A549 (cell line): ENCODE results near the gene PDE3A. TPM values are rescaled to one million over a fixed set of nuclear protein-coding genes. Genes with fewer than 3 reads are reported as not detected.
"Not testable (repeated sequence)": the region's sequence is repeated elsewhere in the genome, so short reads cannot be mapped to it uniquely, and the experiment has no call there.

ENCODE experiments used
- ATAC-seq, 2 experiments: fragments of 200-7000 bp in 1 of 2; fragments of >200 bp in 1 of 2; cut with Nextera tagmentation in 1 of 2; cut with Tn5 transposase in 1 of 2; 3 replicates each; pipeline versions ENCODE4 v1.8.0 to v1.9.1; 2018 to 2020; ENCODE audit warnings: mild to moderate bottlenecking in 1 of 2, moderate library complexity in 1 of 2
- CTCF ChIA-PET: fragments of 300-600 bp; sonication (Branson Sonifier 250); formaldehyde crosslinking; extraction: SDS; loops from one replicate; lab custom pipeline; 2021; ENCODE audit warnings: antibody characterized with exemption, inconsistent platforms; lab: Yijun Ruan, JAX
- POLR2A ChIA-PET: fragments of 350-600 bp; formaldehyde crosslinking; extraction: SDS; loops from one replicate; lab custom pipeline; 2021; ENCODE audit warnings: antibody characterized with exemption, inconsistent platforms; lab: Yijun Ruan, JAX
- DNase-seq, 2 experiments: peaks; one replicate each; pipeline versions ENCODE4 v3.0.0 to v3.0.0-alpha.2; 2011 to 2016; ENCODE audit warnings: low read depth in 1 of 2, low spot score in 1 of 2
- FAIRE-seq: peaks from 2 replicates; lab custom pipeline; 2011; peaks lifted over from hg19 to GRCh38; lab: Jason Lieb, UNC
- H3K27ac ChIP-seq, 2 experiments: fragments of >200 bp; sonication (Bioruptor Twin); formaldehyde crosslinking; 3 replicates each; pipeline ENCODE4 v1.5.1; 2016 to 2017
- H3K4me1 ChIP-seq: fragments of >200 bp; sonication (Bioruptor Twin); formaldehyde crosslinking; 3 replicates; pipeline ENCODE4 v1.6.1; 2016
- H3K4me2 ChIP-seq: fragments of >200 bp; sonication (Bioruptor Twin); formaldehyde crosslinking; 3 replicates; pipeline ENCODE4 v1.6.1; 2016
- H3K4me3 ChIP-seq: fragments of >200 bp; sonication (Bioruptor Twin); formaldehyde crosslinking; 3 replicates; pipeline ENCODE4 v1.5.1; 2016
- H3K9me3 ChIP-seq: fragments of >200 bp; sonication (Bioruptor Twin); formaldehyde crosslinking; 3 replicates; pipeline ENCODE4 v1.6.1; 2016
- CBX2 ChIP-seq: fragments of 200-600 bp; sonication (generic); IDR thresholded peaks from 2 replicates; pipeline ENCODE4 v1.6.1; 2016; ENCODE audit warnings: low read depth, mild to moderate bottlenecking, borderline replicate concordance
- ESRRA ChIP-seq: fragments of 150-350 bp; IDR thresholded peaks from 2 replicates; pipeline ENCODE4 v1.6.1; 2014; ENCODE audit warnings: mild to moderate bottlenecking, low read length, borderline replicate concordance
- FOSB ChIP-seq: fragments of 250-450 bp; sonication (Bioruptor Pico); IDR thresholded peaks from 2 replicates; pipeline ENCODE4 v1.5.0; 2020; ENCODE audit warnings: mild to moderate bottlenecking, moderate library complexity
- GATA3 ChIP-seq: IDR thresholded peaks from 2 replicates; pipeline ENCODE4 v1.6.1; 2012; ENCODE audit warnings: borderline replicate concordance
- HEYL ChIP-seq: fragments of 250-450 bp; sonication (Bioruptor Pico); IDR thresholded peaks from 2 replicates; pipeline ENCODE4 v1.8.0; 2021; ENCODE audit warnings: mild to moderate bottlenecking, moderate library complexity
- HOXB5 ChIP-seq: fragments of 250-450 bp; sonication (Bioruptor Pico); IDR thresholded peaks from 2 replicates; pipeline ENCODE4 v1.5.0; 2020; ENCODE audit warnings: mild to moderate bottlenecking, moderate library complexity
- JUN ChIP-seq, 2 experiments: fragments of >200 bp; sonication (Bioruptor Twin); formaldehyde crosslinking; IDR thresholded peaks; 2 replicates in 1 of 2; 3 replicates in 1 of 2; pipeline ENCODE4 v1.6.1; 2016 to 2017
- KDM1A ChIP-seq: fragments of 200-600 bp; sonication (generic); IDR thresholded peaks from 2 replicates; pipeline ENCODE4 v1.6.1; 2016; ENCODE audit warnings: low read depth, mild to moderate bottlenecking
- MYC ChIP-seq: IDR thresholded peaks from 2 replicates; pipeline ENCODE4 v1.6.1; 2012; ENCODE audit warnings: mild to moderate bottlenecking, inconsistent platforms, low read length, improper control_type of control experiment, borderline replicate concordance
- POLR2AphosphoS2 ChIP-seq: conservative IDR thresholded peaks from 2 replicates; pipeline ENCODE4 v1.6.1; 2012; ENCODE audit warnings: low read length, improper control_type of control experiment, inconsistent platforms
- RARB ChIP-seq: fragments of 250-450 bp; sonication (Bioruptor Pico); IDR thresholded peaks from 2 replicates; pipeline ENCODE4 v1.8.0; 2021; ENCODE audit warnings: mild to moderate bottlenecking, moderate library complexity
- RCOR1 ChIP-seq: fragments of 150-350 bp; IDR thresholded peaks from 2 replicates; pipeline ENCODE4 v1.6.1; 2014; ENCODE audit warnings: antibody characterized with exemption, low read length, low read depth
- RNF2 ChIP-seq: fragments of 200-600 bp; sonication (generic); IDR thresholded peaks from 2 replicates; pipeline ENCODE4 v1.6.1; 2016; ENCODE audit warnings: low read depth, mild to moderate bottlenecking, antibody characterized with exemption, moderate library complexity, borderline replicate concordance
- SMC3 ChIP-seq: fragments of >200 bp; sonication (Bioruptor Twin); formaldehyde crosslinking; IDR thresholded peaks from 3 replicates; pipeline ENCODE4 v1.6.1; 2018; ENCODE audit warnings: inconsistent platforms
- ZC3H11A ChIP-seq: fragments of 450-650 bp; IDR thresholded peaks from 2 replicates; pipeline ENCODE4 v1.6.1; 2014; ENCODE audit warnings: antibody characterized with exemption, mild to moderate bottlenecking
- WGBS: methylation state at CpG from one replicate; pipeline ENCODE4 v1.1.6; 2017; ENCODE audit errors: missing lambda C conversion rate; 5-methylcytosine and 5-hydroxymethylcytosine counted together
- polyA plus RNA-seq, 4 experiments: library from polyadenylated mRNA; depleted of rRNA in 3 of 4; stranded (reverse); fragments of >200 nt; fragmentation: RNase III in 1 of 4; extraction: RNeasy Plus Mini Kit Qiagen cat#74134 plus additional on column Dnase treatment in 1 of 4; gene quantifications; 2 replicates in 3 of 4; 3 replicates in 1 of 4; pipeline ENCODE4 v1.2.3, GENCODE V29; 2011 to 2017
- TF ChIP-seq, protein P1 (sequence below): IDR thresholded peaks from 2 replicates; pipeline ENCODE4 v1.6.1; 2012
- TF ChIP-seq, protein P2 (sequence below): fragments of 200-600 bp; sonication (generic); IDR thresholded peaks from 2 replicates; pipeline ENCODE4 v1.6.1; 2016; ENCODE audit warnings: antibody characterized with exemption, mild to moderate bottlenecking, moderate library complexity
- TF ChIP-seq, protein P3 (sequence below): fragments of >200 bp; sonication (Bioruptor Twin); formaldehyde crosslinking; IDR thresholded peaks from 3 replicates; pipeline ENCODE4 v1.6.1; 2016

PDE3A gene
- polyA plus RNA-seq, 2 of the 4 experiments (the other 2 are of a cell fraction), result 7.6 to 12.7 TPM

DNA sequence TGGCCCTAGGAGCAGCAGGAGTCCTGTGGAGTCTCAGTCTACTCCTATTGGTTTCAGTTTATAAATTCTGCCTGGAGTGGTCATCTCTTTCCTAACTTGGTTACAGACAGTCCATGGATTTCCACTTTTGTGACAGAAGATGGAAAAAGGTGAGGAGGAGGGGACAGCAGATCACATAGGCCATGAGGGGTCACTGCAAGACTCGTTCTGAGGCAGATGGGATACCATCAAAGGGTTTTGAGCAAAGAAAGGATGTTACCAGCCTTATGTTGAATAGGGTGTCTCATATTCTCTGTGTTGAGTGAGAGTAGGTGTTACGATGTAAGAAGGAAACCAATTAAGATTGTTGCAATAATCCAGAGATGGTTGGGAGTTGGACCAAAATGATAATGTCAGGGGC is 15.3 kb downstream of the PDE3A start (continued):
- no peak for TF ChIP-seq POLR2AphosphoS2
- TF ChIP-seq HEYL (CRISPR knock-in tag), result no peak
- no peak for TF ChIP-seq ESRRA
- no peak for TF ChIP-seq SMC3
- no peak for TF ChIP-seq GATA3

DNA sequence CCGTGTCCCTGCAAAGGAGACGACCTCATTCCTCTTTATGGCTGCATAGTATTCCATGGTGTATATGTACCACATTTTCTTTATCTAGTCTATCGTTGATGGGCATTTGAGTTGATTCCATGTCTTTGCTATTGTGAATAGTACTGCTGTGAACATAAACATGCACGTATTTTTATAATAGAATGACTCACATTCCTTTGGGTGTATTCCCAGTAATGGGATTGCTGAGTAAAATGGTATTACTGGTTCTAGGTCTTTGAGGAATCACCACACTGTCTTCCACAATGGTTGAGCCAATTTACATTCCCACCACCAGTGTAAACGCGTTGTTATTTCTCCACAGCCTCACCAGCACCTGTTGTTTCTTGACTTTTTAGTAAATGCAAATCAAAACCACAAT is 16.5 kb downstream of the PDE3A start:
- H3K9me3 ChIP-seq, DNase-seq, H3K4me3 ChIP-seq, CTCF ChIA-PET, H3K4me2 ChIP-seq, H3K27ac ChIP-seq, FAIRE-seq, ATAC-seq, POLR2A ChIA-PET: not testable (repeated sequence)
- peaks cover 31% of the 10 kb centered on the region; the same call in 2 of the 3 replicates for H3K4me1 ChIP-seq
- whole genome bisulfite sequencing, result 85% methylated on average over 6 of the region's 6 CpGs
- peak; percentile 48; the same call in 1 of the 2 replicates for TF ChIP-seq KDM1A

GRCh38 chr12:20390846-20391245 is 22.5 kb downstream of the PDE3A start:
- 74% methylated on average over 4 of the region's 4 CpGs for WGBS
- Histone ChIP-seq H3K9me3 (no peaks in the 10 kb centered on the region), H3K27ac (no peak overlapping the region), H3K4me2 (no peak overlapping the region), H3K4me3 (no peak overlapping the region), H3K4me1 (peaks cover 17% of the 10 kb centered on the region; the same call in 2 of the 3 replicates)
- TF ChIP-seq, protein P1, sequence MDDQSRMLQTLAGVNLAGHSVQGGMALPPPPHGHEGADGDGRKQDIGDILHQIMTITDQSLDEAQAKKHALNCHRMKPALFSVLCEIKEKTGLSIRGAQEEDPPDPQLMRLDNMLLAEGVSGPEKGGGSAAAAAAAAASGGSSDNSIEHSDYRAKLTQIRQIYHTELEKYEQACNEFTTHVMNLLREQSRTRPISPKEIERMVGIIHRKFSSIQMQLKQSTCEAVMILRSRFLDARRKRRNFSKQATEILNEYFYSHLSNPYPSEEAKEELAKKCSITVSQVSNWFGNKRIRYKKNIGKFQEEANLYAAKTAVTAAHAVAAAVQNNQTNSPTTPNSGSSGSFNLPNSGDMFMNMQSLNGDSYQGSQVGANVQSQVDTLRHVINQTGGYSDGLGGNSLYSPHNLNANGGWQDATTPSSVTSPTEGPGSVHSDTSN, result no peak
- TF ChIP-seq KDM1A, result no peak
- FAIRE-seq, result no peak
- DNase-seq, result no peak
- no peak for ATAC-seq
- POLR2A ChIA-PET, result no interaction called here
- CTCF ChIA-PET, result interaction anchor here (0.6 kb wide), 1 partner anchor 727 kb away, joined by 3 read pairs; no protein-coding TSS in a partner anchor

GRCh38 chr12:20392339-20392738 is 24.0 kb downstream of the PDE3A start:
- TF ChIP-seq RNF2 (no peak), ZC3H11A (peak; percentile 98), JUN (IDR thresholded peaks at IDR 0.05) (no peak), RARB (CRISPR knock-in tag) (no peak)
- ChIA-PET CTCF (interaction anchor here (1.4 kb wide), 1 partner anchor 157 kb away, joined by 3 read pairs; no protein-coding TSS in a partner anchor), POLR2A (no interaction called here)
- no peaks in the 10 kb centered on the region for H3K9me3 ChIP-seq
- H3K4me1 ChIP-seq, result peaks cover 17% of the 10 kb centered on the region; the same call in 2 of the 3 replicates
- DNase-seq (no peak), FAIRE-seq (no peak), ATAC-seq (no peak)
- H3K4me2 ChIP-seq, result no peak overlapping the region
- H3K4me3 ChIP-seq, result no peak overlapping the region
- no peak overlapping the region for H3K27ac ChIP-seq

DNA sequence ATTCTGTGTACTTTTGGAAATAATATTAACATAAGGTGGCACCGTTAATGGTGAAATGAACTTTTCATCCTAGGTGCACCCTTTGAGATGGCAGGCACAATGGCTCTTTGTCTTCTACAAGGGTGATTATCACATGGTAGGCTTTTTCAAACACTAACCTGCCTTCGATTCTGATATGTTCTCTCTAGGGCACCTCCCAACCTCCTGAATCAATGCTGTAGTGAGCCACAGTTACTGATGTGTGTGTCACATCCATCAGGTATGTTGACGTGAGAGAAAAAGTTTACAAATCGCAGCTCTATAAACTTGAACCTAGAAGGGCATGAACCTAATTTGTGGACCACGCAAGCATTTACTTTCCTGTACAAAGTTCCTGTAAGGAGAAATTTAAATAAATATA is 25.4 kb downstream of the PDE3A start:
- POLR2A ChIA-PET, result no interaction called here
- TF ChIP-seq RCOR1 (no peak), GATA3 (no peak), CBX2 (no peak), JUN (IDR thresholded peaks at IDR 0.05) (no peak), MYC (no peak), FOSB (CRISPR knock-in tag) (no peak), HOXB5 (CRISPR knock-in tag) (no peak)
- TF ChIP-seq, protein P2, sequence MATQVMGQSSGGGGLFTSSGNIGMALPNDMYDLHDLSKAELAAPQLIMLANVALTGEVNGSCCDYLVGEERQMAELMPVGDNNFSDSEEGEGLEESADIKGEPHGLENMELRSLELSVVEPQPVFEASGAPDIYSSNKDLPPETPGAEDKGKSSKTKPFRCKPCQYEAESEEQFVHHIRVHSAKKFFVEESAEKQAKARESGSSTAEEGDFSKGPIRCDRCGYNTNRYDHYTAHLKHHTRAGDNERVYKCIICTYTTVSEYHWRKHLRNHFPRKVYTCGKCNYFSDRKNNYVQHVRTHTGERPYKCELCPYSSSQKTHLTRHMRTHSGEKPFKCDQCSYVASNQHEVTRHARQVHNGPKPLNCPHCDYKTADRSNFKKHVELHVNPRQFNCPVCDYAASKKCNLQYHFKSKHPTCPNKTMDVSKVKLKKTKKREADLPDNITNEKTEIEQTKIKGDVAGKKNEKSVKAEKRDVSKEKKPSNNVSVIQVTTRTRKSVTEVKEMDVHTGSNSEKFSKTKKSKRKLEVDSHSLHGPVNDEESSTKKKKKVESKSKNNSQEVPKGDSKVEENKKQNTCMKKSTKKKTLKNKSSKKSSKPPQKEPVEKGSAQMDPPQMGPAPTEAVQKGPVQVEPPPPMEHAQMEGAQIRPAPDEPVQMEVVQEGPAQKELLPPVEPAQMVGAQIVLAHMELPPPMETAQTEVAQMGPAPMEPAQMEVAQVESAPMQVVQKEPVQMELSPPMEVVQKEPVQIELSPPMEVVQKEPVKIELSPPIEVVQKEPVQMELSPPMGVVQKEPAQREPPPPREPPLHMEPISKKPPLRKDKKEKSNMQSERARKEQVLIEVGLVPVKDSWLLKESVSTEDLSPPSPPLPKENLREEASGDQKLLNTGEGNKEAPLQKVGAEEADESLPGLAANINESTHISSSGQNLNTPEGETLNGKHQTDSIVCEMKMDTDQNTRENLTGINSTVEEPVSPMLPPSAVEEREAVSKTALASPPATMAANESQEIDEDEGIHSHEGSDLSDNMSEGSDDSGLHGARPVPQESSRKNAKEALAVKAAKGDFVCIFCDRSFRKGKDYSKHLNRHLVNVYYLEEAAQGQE, result no peak
- TF ChIP-seq, protein P3, sequence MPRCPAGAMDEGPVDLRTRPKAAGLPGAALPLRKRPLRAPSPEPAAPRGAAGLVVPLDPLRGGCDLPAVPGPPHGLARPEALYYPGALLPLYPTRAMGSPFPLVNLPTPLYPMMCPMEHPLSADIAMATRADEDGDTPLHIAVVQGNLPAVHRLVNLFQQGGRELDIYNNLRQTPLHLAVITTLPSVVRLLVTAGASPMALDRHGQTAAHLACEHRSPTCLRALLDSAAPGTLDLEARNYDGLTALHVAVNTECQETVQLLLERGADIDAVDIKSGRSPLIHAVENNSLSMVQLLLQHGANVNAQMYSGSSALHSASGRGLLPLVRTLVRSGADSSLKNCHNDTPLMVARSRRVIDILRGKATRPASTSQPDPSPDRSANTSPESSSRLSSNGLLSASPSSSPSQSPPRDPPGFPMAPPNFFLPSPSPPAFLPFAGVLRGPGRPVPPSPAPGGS, result no peak
- no peak for DNase-seq
- Histone ChIP-seq H3K4me1 (peaks cover 21% of the 10 kb centered on the region; the same call in 2 of the 3 replicates), H3K4me2 (no peak overlapping the region), H3K27ac (no peak overlapping the region), H3K9me3 (no peaks in the 10 kb centered on the region), H3K4me3 (no peak overlapping the region)
- no peak for FAIRE-seq
- ATAC-seq, result no peak
- 78% methylated on average over 5 of the region's 5 CpGs for WGBS
- CTCF ChIA-PET, result no interaction called here
